Ishikawa (cell line): ENCODE data around the gene TRIP6.

Experiments used
- CEBPB ChIP-seq: IDR thresholded peaks from 2 replicates; pipeline ENCODE4 v1.6.1; 2012
- EP300 ChIP-seq: IDR thresholded peaks from 2 replicates; pipeline ENCODE4 v1.6.1; 2012; ENCODE audit warnings: borderline replicate concordance
- FOXM1 ChIP-seq: IDR thresholded peaks from 2 replicates; pipeline ENCODE4 v1.6.1; 2012; ENCODE audit warnings: low read depth, borderline replicate concordance
- MAX ChIP-seq: IDR thresholded peaks from 2 replicates; pipeline ENCODE4 v1.6.1; 2012
- NFIC ChIP-seq: IDR thresholded peaks from 2 replicates; pipeline ENCODE4 v1.6.1; 2012
- RAD21 ChIP-seq: IDR thresholded peaks from 2 replicates; pipeline ENCODE4 v1.6.1; 2012; ENCODE audit warnings: low read depth
- TAF1 ChIP-seq: IDR thresholded peaks from 2 replicates; pipeline ENCODE4 v1.6.1; 2012; ENCODE audit warnings: low read depth, mild to moderate bottlenecking
- TCF12 ChIP-seq: IDR thresholded peaks from 2 replicates; pipeline ENCODE4 v1.6.1; 2012; ENCODE audit warnings: low read depth
- TEAD4 ChIP-seq: IDR thresholded peaks from 2 replicates; pipeline ENCODE4 v1.6.1; 2012
- YY1 ChIP-seq: IDR thresholded peaks from 2 replicates; pipeline ENCODE4 v1.6.1; 2012; ENCODE audit warnings: low read depth
- ZBTB7A ChIP-seq: IDR thresholded peaks from 2 replicates; pipeline ENCODE4 v1.6.1; 2012; ENCODE audit warnings: low read depth
- TF ChIP-seq, protein P1 (sequence below): IDR thresholded peaks from 2 replicates; pipeline ENCODE4 v1.6.1; 2012; ENCODE audit warnings: low read depth, mild to moderate bottlenecking
- TF ChIP-seq, protein P2 (sequence below): IDR thresholded peaks from 2 replicates; pipeline ENCODE4 v1.6.1; 2012

GRCh38 chr7:100874577-100875355, 7.6 kb downstream of the TRIP6 start, which contains the start of gene SRRT:
- no peak for TF ChIP-seq RAD21
- TF ChIP-seq CEBPB: no peak
- no peak for TF ChIP-seq NFIC
- peak; percentile 45; the same call in 1 of the 2 replicates for TF ChIP-seq EP300
- TF ChIP-seq FOXM1: 0 out of 2 replicates have a peak, but pooled peaks have one; percentile 36
- peak; percentile 49 for TF ChIP-seq TEAD4
- TF ChIP-seq TAF1: peak; percentile 86
- peak; percentile 82; the same call in 1 of the 2 replicates for TF ChIP-seq YY1
- peak; percentile 88 for TF ChIP-seq MAX
- TF ChIP-seq, protein P1, sequence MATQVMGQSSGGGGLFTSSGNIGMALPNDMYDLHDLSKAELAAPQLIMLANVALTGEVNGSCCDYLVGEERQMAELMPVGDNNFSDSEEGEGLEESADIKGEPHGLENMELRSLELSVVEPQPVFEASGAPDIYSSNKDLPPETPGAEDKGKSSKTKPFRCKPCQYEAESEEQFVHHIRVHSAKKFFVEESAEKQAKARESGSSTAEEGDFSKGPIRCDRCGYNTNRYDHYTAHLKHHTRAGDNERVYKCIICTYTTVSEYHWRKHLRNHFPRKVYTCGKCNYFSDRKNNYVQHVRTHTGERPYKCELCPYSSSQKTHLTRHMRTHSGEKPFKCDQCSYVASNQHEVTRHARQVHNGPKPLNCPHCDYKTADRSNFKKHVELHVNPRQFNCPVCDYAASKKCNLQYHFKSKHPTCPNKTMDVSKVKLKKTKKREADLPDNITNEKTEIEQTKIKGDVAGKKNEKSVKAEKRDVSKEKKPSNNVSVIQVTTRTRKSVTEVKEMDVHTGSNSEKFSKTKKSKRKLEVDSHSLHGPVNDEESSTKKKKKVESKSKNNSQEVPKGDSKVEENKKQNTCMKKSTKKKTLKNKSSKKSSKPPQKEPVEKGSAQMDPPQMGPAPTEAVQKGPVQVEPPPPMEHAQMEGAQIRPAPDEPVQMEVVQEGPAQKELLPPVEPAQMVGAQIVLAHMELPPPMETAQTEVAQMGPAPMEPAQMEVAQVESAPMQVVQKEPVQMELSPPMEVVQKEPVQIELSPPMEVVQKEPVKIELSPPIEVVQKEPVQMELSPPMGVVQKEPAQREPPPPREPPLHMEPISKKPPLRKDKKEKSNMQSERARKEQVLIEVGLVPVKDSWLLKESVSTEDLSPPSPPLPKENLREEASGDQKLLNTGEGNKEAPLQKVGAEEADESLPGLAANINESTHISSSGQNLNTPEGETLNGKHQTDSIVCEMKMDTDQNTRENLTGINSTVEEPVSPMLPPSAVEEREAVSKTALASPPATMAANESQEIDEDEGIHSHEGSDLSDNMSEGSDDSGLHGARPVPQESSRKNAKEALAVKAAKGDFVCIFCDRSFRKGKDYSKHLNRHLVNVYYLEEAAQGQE: no peak
- peak; percentile 50; the same call in 1 of the 2 replicates for TF ChIP-seq TCF12
- TF ChIP-seq, protein P2, sequence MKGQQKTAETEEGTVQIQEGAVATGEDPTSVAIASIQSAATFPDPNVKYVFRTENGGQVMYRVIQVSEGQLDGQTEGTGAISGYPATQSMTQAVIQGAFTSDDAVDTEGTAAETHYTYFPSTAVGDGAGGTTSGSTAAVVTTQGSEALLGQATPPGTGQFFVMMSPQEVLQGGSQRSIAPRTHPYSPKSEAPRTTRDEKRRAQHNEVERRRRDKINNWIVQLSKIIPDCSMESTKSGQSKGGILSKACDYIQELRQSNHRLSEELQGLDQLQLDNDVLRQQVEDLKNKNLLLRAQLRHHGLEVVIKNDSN: peak; percentile 31; the same call in 1 of the 2 replicates
- TF ChIP-seq ZBTB7A: peak; percentile 62
